NCI-H2107 treated with DMSO at 0.1 percent for 48 hours (cell line): ENCODE measurements around the gene INMT.

Experiments used
- DNase-seq: peaks from one replicate; lab custom pipeline; 2025; ENCODE audit not compliant: unreplicated experiment; lab: John Stamatoyannopoulos, UW

Gene INMT

DNA sequence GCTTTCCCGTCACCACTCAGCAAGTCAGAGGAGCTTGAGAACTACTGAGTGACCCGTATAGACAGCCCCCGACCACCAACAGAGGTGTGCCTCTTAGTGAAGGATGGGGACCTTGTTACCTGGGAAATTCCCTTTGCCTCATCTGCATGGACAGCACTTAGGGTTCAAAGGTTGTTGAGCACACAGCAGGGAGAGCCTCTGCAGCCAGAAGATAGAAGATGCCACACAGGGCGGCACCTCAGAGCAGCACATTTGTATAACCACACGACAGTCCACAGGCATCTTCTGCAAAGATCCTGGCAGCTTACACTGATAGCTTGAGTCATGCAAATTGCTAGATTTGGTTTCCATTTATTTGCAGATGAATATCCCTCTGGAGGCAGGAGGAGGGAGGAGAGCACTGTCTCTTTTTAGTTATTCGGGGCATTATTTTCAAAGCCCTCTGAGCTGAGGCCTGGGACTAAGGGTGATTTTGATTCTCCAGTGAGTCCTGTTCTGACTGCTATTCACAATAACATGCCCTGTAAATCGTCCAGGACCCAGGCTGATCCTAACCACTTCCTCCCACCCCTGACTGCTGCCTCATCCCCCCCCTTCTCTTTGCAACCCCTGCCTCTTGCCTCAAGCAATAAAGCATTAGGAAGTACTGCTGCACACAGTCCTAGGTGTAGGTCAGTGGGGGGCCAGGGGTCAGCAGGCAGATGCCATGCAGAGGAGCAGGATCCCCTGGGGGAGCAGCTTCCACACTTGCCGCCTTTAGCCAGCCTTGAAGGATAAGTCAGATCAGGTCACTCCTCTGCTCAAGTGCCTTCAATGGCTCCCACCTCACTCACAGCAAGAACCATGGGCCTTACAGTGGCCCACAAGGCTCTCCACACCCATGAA lies 24.6 kb upstream of the INMT start:
- DNase-seq, result no peak

DNA sequence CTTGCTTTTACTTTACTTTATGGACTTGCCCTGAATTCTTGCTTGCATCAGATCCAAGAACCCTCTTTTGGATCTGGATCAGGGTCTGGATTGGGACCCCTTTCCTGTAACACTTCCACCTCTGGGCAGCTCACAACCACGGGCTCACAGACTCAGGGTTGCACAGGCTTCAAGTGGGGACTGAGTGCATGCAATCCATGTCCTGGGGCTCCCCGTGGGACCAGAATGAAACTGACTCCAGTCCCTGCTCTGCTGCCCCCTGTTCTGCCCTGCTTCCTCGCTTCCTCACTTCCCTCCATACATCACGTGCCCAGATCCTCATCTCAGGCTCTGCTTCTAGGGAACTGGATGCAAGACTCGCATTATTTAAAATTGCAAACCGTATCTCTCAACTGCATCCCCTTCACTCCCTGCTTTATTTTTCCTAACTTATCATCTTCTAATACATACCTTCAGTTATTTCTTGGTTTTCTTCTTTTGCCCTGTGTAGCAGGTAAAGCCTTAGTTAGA lies 23.3 kb upstream of the INMT start:
- no peak for DNase-seq

DNA sequence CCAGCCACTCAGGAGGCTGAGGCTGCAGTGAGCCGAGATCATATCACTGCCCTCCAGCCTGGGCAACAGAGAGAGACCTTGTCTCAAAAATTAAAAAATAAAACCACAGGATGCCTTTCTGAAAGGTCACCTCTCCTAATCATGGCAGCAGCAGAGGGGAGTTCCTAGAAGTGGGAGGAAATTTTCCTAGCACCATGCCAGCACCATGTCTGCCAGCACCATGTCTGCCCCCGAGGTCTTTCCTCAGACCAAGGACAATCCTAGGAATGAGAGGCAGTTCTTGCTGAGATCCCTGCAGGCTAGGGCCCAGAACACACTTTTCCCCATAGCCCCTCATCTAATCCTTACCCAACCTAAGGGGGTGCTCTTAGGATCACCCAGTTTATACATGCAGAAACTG lies 22.3 kb upstream of the INMT start:
- no peak for DNase-seq

DNA sequence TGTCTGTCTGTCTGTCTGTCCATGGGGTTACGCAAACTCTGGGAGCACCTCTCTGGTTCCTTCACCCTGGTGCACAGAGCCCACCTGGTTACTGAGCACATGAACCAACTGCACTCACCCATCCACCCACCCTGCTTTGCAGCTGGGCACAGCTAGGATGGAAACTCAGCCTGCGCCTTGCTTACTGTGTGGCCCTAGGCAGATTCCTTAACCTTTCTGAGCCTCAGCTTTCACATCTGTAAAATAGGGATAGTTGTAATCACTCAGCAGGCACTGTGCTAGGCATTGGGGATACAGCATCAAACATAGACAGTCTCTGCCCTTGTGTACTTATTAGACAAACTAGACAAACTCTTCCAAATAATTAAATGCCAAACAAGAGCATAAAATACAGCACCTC lies 21.8 kb upstream of the INMT start:
- no peak for DNase-seq

DNA sequence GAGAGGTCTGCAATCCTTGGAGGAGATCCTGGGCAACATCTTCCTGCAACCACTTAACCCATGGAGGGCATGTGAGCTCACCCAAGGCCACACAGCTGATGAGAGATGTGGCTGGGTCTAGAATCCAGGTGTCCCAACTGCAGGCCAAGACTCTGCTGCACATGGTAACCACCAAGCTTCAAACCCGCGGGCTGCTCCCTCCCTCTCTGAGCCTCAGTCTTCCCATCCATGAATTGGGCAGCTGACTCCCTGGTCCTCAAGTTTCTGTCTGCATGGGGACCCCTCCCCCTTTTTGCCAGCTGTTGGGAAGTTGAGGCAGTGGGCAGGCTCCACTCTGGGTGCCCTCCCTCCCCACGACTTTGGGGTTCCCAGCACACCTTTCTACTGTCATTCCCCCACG lies 20.9 kb upstream of the INMT start:
- no peak for DNase-seq

GRCh38 chr7:30731581-30731980 lies 20.4 kb upstream of the INMT start:
- no peak for DNase-seq

- DNase-seq, result no peak
These were observed 19.3 kb upstream of the INMT start for GRCh38 chr7:30732606-30733005.

- DNase-seq, result no peak
These were observed 18.7 kb upstream of the INMT start for GRCh38 chr7:30733216-30733615.

- no peak for DNase-seq
These were observed 18.2 kb upstream of the INMT start for GRCh38 chr7:30733691-30734090.

DNA sequence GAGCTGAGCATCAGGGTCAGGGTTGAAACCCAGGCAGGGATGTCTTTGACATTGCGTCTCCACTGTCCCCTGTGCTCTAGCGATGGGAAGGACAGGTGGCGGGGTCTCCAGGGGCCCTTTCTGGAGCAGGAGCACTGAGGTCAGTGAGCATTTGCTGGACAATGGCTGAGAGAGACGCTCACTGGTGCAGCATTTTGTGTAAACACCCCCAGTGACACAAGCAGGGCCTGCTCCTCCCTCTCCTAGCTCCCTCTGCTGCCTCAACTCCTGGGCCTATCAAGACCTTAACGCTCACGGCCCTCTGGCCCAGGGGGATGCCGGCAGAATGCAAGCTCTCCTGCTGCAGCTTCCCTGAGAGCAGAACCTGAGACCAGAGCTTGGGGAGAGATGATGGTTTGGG lies 17.4 kb upstream of the INMT start:
- no peak for DNase-seq

DNA sequence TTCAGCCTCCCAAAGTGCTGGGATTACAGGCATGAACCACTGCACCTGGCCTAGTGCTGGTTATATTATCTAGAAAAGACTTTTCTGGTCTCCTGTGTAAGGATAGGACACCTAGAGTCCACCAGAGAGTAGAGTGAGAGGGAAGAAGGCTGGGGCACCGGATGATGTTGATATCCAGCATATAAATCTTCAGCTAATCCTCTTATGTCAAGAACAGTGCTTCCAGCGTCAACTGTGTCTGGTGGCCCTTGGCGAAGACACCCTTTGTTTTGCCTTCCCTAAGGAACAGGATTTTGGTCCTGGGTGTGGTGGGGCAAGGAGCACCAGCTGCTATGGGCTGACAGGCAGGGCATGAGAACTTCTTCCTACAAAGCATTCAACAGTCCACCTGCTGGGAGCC lies 16.3 kb upstream of the INMT start:
- DNase-seq, result no peak

DNA sequence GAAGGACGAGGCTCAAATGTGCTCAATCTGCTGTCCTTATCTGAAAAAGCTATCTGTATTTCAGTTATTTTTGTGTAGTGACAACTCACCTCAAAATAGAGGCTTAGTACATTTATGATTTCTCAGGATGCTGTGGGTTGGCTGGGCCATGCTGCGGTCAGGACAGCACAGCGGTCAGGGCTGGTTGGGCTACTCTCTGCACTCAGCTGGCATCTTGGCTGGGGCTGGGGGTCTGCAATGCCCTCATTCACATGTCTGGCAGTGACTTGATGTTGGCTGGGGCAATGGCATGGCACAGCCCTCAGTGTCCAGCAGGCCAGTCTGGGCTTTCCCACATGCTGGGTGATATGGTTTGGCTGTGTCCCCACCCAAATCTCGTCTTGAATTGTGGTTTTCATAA lies 15.6 kb upstream of the INMT start:
- DNase-seq, result no peak

DNA sequence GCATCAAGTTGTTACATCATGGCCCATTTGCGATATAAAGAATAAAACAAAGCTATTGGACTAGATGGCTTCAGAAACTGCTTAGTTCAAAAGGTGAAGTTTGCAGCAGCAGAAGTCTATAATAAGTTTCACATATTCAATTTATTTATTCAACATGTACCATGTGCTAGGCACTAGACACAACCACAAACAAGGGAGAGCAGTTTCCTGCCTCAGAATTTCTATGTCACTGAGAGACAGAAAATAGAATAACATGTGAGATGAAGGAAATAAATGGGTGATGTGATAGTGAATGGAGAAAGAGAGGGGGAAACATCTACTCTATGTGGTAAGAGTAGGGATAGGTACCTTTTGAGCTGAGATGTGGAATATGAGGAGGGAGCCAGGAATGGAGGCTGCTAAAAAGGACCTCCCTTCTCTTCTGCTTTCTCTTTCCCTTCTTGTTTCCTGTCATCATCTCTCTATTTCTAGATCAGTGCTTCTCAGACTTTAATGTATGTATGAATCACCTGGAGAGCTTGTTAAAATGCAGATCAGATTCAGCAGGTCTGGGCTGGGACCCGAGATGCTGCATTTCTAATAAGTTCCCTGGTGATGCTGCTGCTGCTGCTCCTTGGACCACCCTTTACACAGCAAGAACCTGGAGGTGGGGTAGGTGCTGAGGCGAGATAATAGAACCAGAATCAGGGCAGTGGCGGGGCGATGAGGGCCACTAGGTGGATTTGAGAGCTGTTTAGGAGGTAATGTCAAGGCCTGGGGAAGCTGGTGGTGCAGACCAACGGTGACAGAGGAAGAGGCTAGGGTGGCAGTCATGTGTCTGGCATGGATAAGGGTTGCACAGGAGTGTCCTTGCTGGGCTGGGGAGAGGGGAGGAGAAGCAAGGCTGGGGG lies 13.7 kb upstream of the INMT start:
- DNase-seq, result no peak

- DNase-seq, result no peak
These were observed 12.2 kb upstream of the INMT start for GRCh38 chr7:30739691-30740090.

- peak; percentile 54 for DNase-seq
These were observed 11.3 kb upstream of the INMT start for GRCh38 chr7:30740417-30741181.

GRCh38 chr7:30741289-30741688 lies 10.6 kb upstream of the INMT start:
- DNase-seq, result no peak

GRCh38 chr7:30743371-30744074 lies 8.4 kb upstream of the INMT start:
- DNase-seq, result peak; percentile 9

GRCh38 chr7:30744075-30744417 lies 7.9 kb upstream of the INMT start:
- no peak for DNase-seq

DNA sequence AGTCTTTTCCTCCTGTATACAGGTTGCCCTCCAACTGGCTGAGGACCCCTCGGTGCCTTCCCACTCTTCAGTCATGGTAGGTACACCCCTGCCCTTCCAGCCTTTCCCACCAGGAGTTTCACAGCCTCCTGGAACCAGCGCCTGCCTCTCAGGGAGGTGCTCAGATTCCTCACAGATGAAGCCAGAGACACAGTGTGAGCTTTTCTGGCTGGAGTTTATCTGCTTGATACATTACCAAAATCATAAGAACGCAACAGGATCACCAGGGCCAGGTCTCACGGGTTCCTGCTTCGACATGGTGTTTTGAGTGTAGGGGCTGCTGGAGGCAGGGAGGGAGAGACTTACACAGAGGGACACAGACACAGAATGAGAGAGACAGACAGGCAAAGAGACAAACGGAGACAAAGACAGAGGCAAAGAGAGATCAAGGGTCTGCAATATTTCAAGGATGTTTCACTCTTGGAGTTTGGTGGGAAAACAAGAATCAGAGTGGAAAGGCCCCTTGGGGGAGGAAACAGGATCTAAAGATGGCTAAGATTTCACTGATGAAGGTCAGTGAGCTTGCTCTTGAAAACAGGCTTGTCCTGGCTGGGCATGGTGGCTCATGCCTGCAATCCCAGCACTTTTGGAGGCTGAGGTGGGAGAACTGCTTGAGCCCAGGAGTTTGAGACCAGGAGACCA lies 6.5 kb upstream of the INMT start:
- no peak for DNase-seq

DNA sequence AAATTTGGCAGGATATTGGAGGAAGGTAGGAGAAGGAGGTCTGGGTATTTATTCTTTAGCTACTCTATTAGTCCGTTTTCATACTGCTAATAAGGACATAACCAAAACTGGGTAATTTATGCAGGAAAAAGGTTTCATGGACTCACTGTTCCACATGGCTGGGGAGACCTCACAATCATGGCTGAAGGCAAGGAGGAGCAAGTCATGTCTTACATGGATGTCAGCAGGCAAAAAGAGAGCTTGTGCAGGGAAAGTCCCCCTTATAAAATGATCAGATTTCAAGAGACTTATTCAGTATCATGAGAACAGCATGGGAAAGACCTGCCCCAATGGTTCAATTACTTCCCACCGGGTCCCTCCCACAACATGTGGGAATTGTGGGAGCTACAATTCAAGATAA lies 1.9 kb upstream of the INMT start:
- no peak for DNase-seq
